Progenitor cell of endocrine pancreas (in vitro differentiated cells): ENCODE results near the gene TMEM240. TPM values are rescaled to one million over a fixed set of nuclear protein-coding genes. Genes with fewer than 3 reads are reported as not detected.
"Not testable (repeated sequence)": the region's sequence is repeated elsewhere in the genome, so short reads cannot be mapped to it uniquely, and the experiment has no call there.

Experiments used
- DNase-seq: peaks from one replicate; pipeline ENCODE4 v3.0.0; 2021; ENCODE audit warnings: low spot score; ENCODE audit not compliant: unreplicated experiment
- H3K27ac Mint-ChIP-seq: 2 replicates; pipeline ENCODE4 v1.8.0; 2021; ENCODE audit warnings: mild to moderate bottlenecking, moderate library complexity, mixed read lengths
- H3K27me3 Mint-ChIP-seq: 2 replicates; pipeline ENCODE4 v1.8.0; 2021; ENCODE audit warnings: mixed read lengths
- H3K36me3 Mint-ChIP-seq: 2 replicates; pipeline ENCODE4 v1.8.0; 2022; ENCODE audit warnings: mixed read lengths; ENCODE audit not compliant: insufficient read depth
- H3K4me1 Mint-ChIP-seq: 2 replicates; pipeline ENCODE4 v1.8.0; 2021; ENCODE audit warnings: low read depth, mixed read lengths
- H3K4me3 Mint-ChIP-seq: 2 replicates; pipeline ENCODE4 v1.8.0; 2021; ENCODE audit warnings: low read depth, mild to moderate bottlenecking, moderate library complexity, mixed read lengths
- H3K9me3 Mint-ChIP-seq: 2 replicates; pipeline ENCODE4 v1.8.0; 2021; ENCODE audit warnings: low read depth, mixed read lengths
- CTCF ChIP-seq: fragments of 200-600 bp; sonication (generic); IDR thresholded peaks from one replicate; pipeline ENCODE4 v1.5.0; 2021; ENCODE audit warnings: antibody characterized with exemption, mild to moderate bottlenecking; ENCODE audit not compliant: unreplicated experiment
- total RNA-seq: library from RNA; stranded (reverse); gene quantifications from 2 replicates; pipeline ENCODE4 v1.2.1, GENCODE V29; 2021

TMEM240 gene
- total RNA-seq, 1 donor from 2014 or later, result 6.6 TPM

GRCh38 chr1:1561801-1562470 is 21.5 kb upstream of the TMEM240 start:
- Mint-ChIP-seq H3K27me3 (no peaks in the 10 kb centered on the region), H3K27ac (no peak overlapping the region), H3K36me3 (peaks cover 17% of the 10 kb centered on the region), H3K4me1 (no peaks in the 10 kb centered on the region), H3K9me3 (no peaks in the 10 kb centered on the region), H3K4me3 (no peak overlapping the region)
- no peak for DNase-seq
- no peak for TF ChIP-seq CTCF

DNA sequence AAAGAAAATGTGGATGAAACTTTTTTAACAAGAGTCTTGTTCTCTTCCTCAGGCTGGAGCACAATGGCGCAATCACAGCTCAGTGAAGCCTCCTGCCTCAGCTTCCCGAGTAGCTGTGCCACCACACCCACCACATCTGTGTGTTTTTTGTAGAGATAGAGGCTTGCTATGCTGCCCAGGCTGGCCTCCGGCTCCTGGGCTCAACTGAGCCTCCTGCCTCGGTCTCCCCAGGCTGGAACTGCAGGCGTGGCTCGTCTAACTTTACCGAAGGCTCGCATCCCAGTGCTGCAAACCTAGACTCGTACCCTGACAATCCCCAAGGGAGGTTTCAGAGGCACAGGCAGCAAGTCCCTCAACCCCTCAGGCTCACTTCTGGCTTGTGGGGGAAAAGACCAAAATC is 19.8 kb upstream of the TMEM240 start:
- no peak overlapping the region for H3K27ac Mint-ChIP-seq
- H3K4me3 Mint-ChIP-seq, result no peak overlapping the region
- no peaks in the 10 kb centered on the region for H3K27me3 Mint-ChIP-seq
- H3K4me1 Mint-ChIP-seq, result no peaks in the 10 kb centered on the region
- no peaks in the 10 kb centered on the region for H3K9me3 Mint-ChIP-seq
- no peak for TF ChIP-seq CTCF
- DNase-seq, result no peak
- H3K36me3 Mint-ChIP-seq, result peaks cover 15% of the 10 kb centered on the region

GRCh38 chr1:1559066-1559465 is 18.6 kb upstream of the TMEM240 start:
- H3K9me3 Mint-ChIP-seq, result no peaks in the 10 kb centered on the region
- DNase-seq, result no peak
- no peak overlapping the region for H3K4me3 Mint-ChIP-seq
- no peak for TF ChIP-seq CTCF
- no peaks in the 10 kb centered on the region for H3K4me1 Mint-ChIP-seq
- no peak overlapping the region for H3K27ac Mint-ChIP-seq
- H3K27me3 Mint-ChIP-seq, result no peaks in the 10 kb centered on the region
- peaks cover 8% of the 10 kb centered on the region for H3K36me3 Mint-ChIP-seq

- H3K36me3 Mint-ChIP-seq, result peaks cover 7% of the 10 kb centered on the region
Observed at GRCh38 chr1:1558591-1558990, 18.2 kb upstream of the TMEM240 start.

GRCh38 chr1:1557688-1558087 is 17.3 kb upstream of the TMEM240 start:
- H3K27me3 Mint-ChIP-seq, H3K27ac Mint-ChIP-seq, H3K9me3 Mint-ChIP-seq, H3K4me1 Mint-ChIP-seq, DNase-seq, H3K36me3 Mint-ChIP-seq, H3K4me3 Mint-ChIP-seq: not testable (repeated sequence)

More at GRCh38 chr1:1558591-1558990, 18.2 kb upstream of the TMEM240 start:
- Mint-ChIP-seq H3K27ac (no peak overlapping the region), H3K4me3 (no peak overlapping the region), H3K4me1 (no peaks in the 10 kb centered on the region), H3K27me3 (no peaks in the 10 kb centered on the region), H3K9me3 (no peaks in the 10 kb centered on the region)
- TF ChIP-seq CTCF, result no peak
- no peak for DNase-seq

- H3K4me3 Mint-ChIP-seq, H3K27ac Mint-ChIP-seq, H3K27me3 Mint-ChIP-seq, H3K36me3 Mint-ChIP-seq, H3K4me1 Mint-ChIP-seq, H3K9me3 Mint-ChIP-seq, DNase-seq: not testable (repeated sequence)
Observed at GRCh38 chr1:1556961-1557360, 16.5 kb upstream of the TMEM240 start.
